AG04449 (cell line): ENCODE data around the gene CRACR2A.

Experiments used
- CTCF ChIA-PET: fragments of 350-600 bp; formaldehyde crosslinking; extraction: SDS; loops from one replicate; lab custom pipeline; 2021; ENCODE audit warnings: antibody characterized with exemption; lab: Yijun Ruan, JAX
- POLR2A ChIA-PET: fragments of 400-600, 350-600 bp; formaldehyde crosslinking; extraction: SDS; loops from one replicate; lab custom pipeline; 2020; ENCODE audit warnings: antibody characterized with exemption, inconsistent platforms; lab: Yijun Ruan, JAX
- DNase-seq: peaks from one replicate; pipeline ENCODE4 v3.0.0-alpha.2; 2010; ENCODE audit warnings: low read depth, low spot score
- H3K4me3 ChIP-seq: 2 replicates; pipeline ENCODE4 v1.5.1; 2011; ENCODE audit warnings: low read depth, mild to moderate bottlenecking, control low read depth, low read length
- TF ChIP-seq, protein P1 (sequence below): IDR thresholded peaks from one replicate; pipeline ENCODE4 v1.5.1; 2011; ENCODE audit warnings: mild to moderate bottlenecking, moderate library complexity, low read length, control low read depth, inconsistent platforms; ENCODE audit not compliant: insufficient read depth; ENCODE audit errors: missing control alignments

Gene CRACR2A

DNA sequence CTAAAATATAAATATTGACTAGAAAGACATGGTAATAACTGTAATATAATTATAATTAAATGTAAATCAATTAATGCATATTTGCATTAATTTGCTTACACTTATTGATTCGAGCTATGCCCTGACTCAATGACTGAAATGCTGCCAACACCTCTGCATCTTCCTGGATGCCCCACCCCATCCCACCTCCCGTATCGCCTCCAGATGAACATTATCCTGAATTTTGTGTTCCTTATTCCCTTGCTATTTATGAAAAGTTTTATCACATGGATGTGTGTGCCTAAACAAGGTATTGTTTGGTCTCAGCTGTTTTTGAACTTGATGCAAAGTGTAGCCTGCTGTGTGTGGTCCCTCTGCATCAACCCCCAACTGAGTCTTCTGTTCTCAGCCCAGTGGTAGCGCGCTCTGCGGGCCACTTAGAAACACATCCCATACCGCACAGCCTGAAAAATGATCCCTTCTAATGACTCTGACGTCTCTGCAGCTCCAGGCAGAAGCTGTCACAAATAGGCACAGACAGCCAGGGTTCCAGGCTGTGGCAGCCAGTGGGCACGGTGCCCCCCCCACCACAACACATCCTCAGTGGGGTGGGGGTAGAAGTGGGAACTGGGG, 165.4 kb downstream of the CRACR2A start:
- ChIA-PET CTCF (no interaction called here), POLR2A (no interaction called here)
- DNase-seq, result no peak
- no peak overlapping the region for H3K4me3 ChIP-seq
- TF ChIP-seq, protein P1, sequence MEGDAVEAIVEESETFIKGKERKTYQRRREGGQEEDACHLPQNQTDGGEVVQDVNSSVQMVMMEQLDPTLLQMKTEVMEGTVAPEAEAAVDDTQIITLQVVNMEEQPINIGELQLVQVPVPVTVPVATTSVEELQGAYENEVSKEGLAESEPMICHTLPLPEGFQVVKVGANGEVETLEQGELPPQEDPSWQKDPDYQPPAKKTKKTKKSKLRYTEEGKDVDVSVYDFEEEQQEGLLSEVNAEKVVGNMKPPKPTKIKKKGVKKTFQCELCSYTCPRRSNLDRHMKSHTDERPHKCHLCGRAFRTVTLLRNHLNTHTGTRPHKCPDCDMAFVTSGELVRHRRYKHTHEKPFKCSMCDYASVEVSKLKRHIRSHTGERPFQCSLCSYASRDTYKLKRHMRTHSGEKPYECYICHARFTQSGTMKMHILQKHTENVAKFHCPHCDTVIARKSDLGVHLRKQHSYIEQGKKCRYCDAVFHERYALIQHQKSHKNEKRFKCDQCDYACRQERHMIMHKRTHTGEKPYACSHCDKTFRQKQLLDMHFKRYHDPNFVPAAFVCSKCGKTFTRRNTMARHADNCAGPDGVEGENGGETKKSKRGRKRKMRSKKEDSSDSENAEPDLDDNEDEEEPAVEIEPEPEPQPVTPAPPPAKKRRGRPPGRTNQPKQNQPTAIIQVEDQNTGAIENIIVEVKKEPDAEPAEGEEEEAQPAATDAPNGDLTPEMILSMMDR, result no peak

DNA sequence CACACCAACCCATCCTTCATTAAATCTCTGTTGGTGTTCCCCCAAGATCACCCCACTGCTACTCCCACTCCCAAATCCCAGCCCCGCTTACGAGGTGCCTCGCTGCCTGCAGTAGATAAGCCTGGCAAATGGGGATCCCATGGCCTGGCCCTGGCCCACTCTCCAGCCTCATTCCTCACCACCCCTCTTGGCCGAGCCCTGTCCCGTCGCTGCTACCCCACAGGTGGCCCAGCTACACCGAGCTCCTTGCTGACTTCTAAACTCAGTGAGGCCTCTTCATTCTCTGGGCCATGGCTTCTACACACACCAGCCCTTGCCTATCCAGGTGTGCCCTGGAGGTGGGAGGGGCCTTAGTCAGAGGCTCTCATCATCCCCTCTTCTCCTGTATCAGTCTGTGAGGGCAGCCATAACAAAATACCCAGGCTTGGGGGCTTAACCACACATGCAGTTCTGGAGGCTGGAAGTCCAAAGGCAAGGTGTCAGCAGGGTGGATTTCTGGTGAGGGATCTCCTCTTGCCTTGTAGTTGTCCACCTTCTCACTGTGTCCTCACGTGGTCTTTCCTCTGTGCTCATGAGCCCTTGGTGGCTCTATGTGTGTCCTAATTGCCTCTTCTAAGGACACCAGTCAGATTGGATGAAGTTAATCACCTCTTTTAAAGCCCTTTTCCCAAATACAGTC, 169.1 kb downstream of the CRACR2A start:
- H3K4me3 ChIP-seq, result no peak overlapping the region
- TF ChIP-seq, protein P1, result no peak
- POLR2A ChIA-PET, result no interaction called here
- CTCF ChIA-PET, result no interaction called here
- DNase-seq, result no peak

DNA sequence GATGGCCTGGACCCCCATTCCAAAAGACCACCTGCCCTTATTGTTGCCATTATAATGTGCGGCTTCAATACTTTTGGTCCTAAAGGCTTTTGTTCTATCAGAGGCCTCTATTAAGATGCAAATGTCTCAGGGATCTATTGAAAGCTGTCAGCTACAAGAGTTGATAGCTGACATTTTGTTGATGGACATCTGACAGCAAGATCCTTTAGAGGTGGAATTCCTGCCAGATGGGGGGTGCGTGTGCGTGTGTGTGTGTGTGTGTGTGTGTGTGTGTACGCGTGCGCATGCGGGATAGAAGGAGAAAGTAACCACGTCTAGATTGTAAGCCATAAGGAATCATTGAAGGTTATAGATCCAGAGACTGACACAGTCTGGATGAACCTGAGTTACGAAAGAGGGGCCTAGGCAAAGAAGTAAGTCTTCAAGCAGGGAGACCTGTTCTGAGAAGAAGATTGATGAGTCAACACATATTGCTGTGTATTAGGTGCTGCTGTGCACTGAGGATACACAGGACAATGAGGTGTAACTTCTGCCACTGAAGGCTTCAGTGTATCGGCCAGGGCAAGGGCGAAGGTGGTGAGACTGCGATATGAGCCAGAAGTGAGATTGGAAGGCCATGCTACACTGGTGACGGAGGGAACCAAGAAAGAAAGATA, 172.7 kb downstream of the CRACR2A start:
- TF ChIP-seq, protein P1, result no peak
- CTCF ChIA-PET, result no interaction called here
- DNase-seq, result no peak
- POLR2A ChIA-PET, result no interaction called here
- no peak overlapping the region for H3K4me3 ChIP-seq

DNA sequence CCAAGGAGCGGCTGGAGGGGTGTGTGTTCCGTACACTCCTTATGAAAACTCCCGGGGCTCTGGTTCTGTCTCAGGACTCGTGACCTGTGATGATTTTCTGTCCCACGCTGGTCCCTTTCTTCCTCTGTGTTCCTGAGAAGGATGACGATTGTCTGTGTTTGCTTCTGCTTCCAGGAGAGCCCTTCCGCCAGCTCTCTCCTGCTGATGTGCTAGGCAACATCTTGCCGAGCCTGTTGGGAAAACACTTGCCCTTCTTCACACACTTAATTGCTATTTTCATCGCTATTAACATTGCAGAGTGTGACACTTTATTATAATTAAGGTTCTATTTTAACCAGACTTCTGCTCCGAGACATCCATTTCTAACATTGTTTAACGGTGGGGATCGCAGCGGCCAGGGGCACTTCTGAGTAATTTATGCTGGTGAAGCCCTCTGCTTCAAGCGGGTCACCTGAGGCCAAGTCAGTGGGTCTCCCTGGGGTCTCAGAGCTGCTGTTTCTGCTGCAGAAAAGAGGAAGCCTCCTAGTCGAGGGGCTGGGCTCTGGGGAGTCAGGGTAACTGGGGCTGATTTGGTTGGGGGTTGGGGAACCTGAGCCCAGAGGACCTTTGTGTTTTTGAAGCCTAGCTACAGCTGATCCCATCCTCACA, 173.3 kb downstream of the CRACR2A start:
- ChIA-PET POLR2A (no interaction called here), CTCF (no interaction called here)
- TF ChIP-seq, protein P1, result no peak
- DNase-seq, result no peak
- no peak overlapping the region for H3K4me3 ChIP-seq

DNA sequence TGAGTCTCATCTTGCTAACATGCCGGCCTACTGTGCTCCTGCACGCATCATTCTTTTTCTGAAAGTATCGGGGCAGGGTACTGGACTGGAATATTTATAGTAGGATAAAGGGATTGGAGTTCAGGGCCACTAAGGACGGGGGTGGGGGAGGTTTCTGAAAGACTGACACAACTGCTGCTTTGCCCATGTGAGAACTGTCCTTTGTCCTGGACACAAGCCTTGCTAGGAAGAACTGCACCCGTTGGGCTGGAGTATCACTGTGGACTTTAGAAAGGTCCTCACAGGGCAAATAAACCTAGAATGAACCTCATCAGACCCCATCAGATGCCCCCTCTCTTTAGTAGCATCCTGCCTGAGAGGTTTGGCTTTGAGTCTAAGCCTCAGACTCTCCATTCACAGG, 174.4 kb downstream of the CRACR2A start:
- CTCF ChIA-PET, result no interaction called here
- TF ChIP-seq, protein P1, result no peak
- DNase-seq, result no peak
- POLR2A ChIA-PET, result no interaction called here
- no peak overlapping the region for H3K4me3 ChIP-seq

DNA sequence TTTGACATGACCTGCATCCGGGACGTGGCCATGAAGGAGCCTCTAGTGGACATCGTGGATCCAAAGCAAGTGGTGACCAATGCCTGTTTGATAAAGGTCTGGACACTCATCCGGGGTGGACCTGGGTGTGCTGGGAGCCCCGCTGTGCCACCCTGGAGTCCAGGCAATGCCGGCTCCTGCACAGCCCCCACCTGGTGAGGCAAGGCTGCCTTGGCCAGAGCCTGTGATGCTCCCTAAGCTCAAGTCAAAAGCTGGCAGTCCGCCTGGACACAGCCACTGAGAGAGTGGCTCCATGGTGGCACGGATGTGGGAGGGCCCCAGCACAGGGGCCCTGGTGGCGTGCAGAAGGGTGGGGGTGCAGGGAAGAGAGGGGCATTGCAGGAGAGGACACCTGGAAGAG, 176.0 kb downstream of the CRACR2A start:
- ChIA-PET POLR2A (no interaction called here), CTCF (no interaction called here)
- H3K4me3 ChIP-seq, result no peak overlapping the region
- no peak for DNase-seq
- TF ChIP-seq, protein P1, result no peak
